Measurements from ENCODE around the gene ZNF184.

The ZNF184 gene

GRCh38 chr6:27472617-27473400, at the start of gene ZNF184:
Gene ZNF184, minus strand, starts transcription at chr6:27473105. Its CDS starts 811 bp downstream, at chr6:27472294.
- DNase-seq (ENCODE audit: low read depth in 2 of 3, low spot score in 1 of 3), result peak; percentile 65 to 81 (median 78)

- DNase-seq (ENCODE audit: low read depth in 2 of 3, low spot score in 1 of 3), result peak; percentile 41 to 82 (median 45)
Observed at GRCh38 chr6:27518881-27519795, 46.2 kb upstream of the ZNF184 start.

- no peak for DNase-seq (ENCODE audit: low read depth in 2 of 3, low spot score in 1 of 3)
Observed at GRCh38 chr6:27517928-27518787, 45.3 kb upstream of the ZNF184 start.

- DNase-seq (ENCODE audit: low read depth in 2 of 3, low spot score in 1 of 3), result no peak
Observed at GRCh38 chr6:27517238-27517637, 44.3 kb upstream of the ZNF184 start.

GRCh38 chr6:27514906-27515495, 42.1 kb upstream of the ZNF184 start:
- no peak for DNase-seq (ENCODE audit: low read depth in 2 of 3, low spot score in 1 of 3)

GRCh38 chr6:27512525-27512924, 39.6 kb upstream of the ZNF184 start:
- DNase-seq (ENCODE audit: low read depth in 2 of 3, low spot score in 1 of 3), result no peak

- no peak for DNase-seq (ENCODE audit: low read depth in 2 of 3, low spot score in 1 of 3)
Observed at GRCh38 chr6:27507041-27507956, 34.4 kb upstream of the ZNF184 start.

GRCh38 chr6:27505209-27506027, 32.5 kb upstream of the ZNF184 start:
- DNase-seq (ENCODE audit: low read depth in 2 of 3, low spot score in 1 of 3), result peak; percentile 36 to 67 (median 37)

GRCh38 chr6:27503436-27504030, 30.6 kb upstream of the ZNF184 start:
- DNase-seq (ENCODE audit: low read depth in 2 of 3, low spot score in 1 of 3), result peak; percentile 70 to 88 (median 74)

GRCh38 chr6:27502508-27503435, 29.9 kb upstream of the ZNF184 start:
- peak; percentile 75 to 82 (median 78) for DNase-seq (ENCODE audit: low read depth in 2 of 3, low spot score in 1 of 3)

- no peak for DNase-seq (ENCODE audit: low read depth in 2 of 3, low spot score in 1 of 3)
Observed at GRCh38 chr6:27501187-27501586, 28.3 kb upstream of the ZNF184 start.

- no peak for DNase-seq (ENCODE audit: low read depth in 2 of 3, low spot score in 1 of 3)
Observed at GRCh38 chr6:27500177-27500576, 27.3 kb upstream of the ZNF184 start.

- DNase-seq (ENCODE audit: low read depth in 2 of 3, low spot score in 1 of 3), result peak; percentile 71 to 87 (median 81)
Observed at GRCh38 chr6:27495386-27496135, 22.7 kb upstream of the ZNF184 start.

GRCh38 chr6:27494987-27495385, 22.1 kb upstream of the ZNF184 start:
- no peak for DNase-seq (ENCODE audit: low read depth in 2 of 3, low spot score in 1 of 3)

- no peak for DNase-seq (ENCODE audit: low read depth in 2 of 3, low spot score in 1 of 3)
Observed at GRCh38 chr6:27494103-27494502, 21.2 kb upstream of the ZNF184 start.

GRCh38 chr6:27492631-27493190, 19.8 kb upstream of the ZNF184 start:
- DNase-seq (ENCODE audit: low read depth in 2 of 3, low spot score in 1 of 3), result no peak

Data from stimulated activated CD4-positive, alpha-beta T cell treated with anti-CD3 and anti-CD28 coated beads, Interleukin-12 subunit alpha, Interleukin-12 subunit beta, amount 100 ng/mL, for 48 hours (primary cell).